Loucy (cell line): ENCODE data around the gene STX7.

Experiments
- CTCF ChIP-seq: fragments of 200-600 bp; sonication (generic); conservative IDR thresholded peaks from 2 replicates; pipeline ENCODE4 v1.5.1; 2014; ENCODE audit warnings: mild to moderate bottlenecking, antibody characterized with exemption, low read length
- EZH2phosphoT487 ChIP-seq: fragments of 200-600 bp; IDR thresholded peaks from 2 replicates; pipeline ENCODE4 v1.6.1; 2018; ENCODE audit warnings: antibody characterized with exemption, mild to moderate bottlenecking, moderate library complexity, borderline replicate concordance

GRCh38 chr6:132551214-132551613, 38.3 kb upstream of the STX7 start:
- no peak for TF ChIP-seq CTCF
- TF ChIP-seq EZH2phosphoT487 = no peak
